GM21786 (cell line): Measurements from ENCODE around the gene HS2ST1.
"Not testable (repeated sequence)": the region's sequence is repeated elsewhere in the genome, so short reads cannot be mapped to it uniquely, and the experiment has no call there.

Experiments used
- ATAC-seq: cut with Tn5 transposase; IDR thresholded peaks from one replicate; pipeline ENCODE4 v1.9.1; 2021; ENCODE audit not compliant: unreplicated experiment

HS2ST1 gene

GRCh38 chr1:86965012-86965826, 50.8 kb downstream of the HS2ST1 start:
- peak; percentile 17 for ATAC-seq

GRCh38 chr1:86965827-86966182, 51.4 kb downstream of the HS2ST1 start:
- peak; percentile 65 for ATAC-seq

- no peak for ATAC-seq
Measured at GRCh38 chr1:86970938-86971337, 56.5 kb downstream of the HS2ST1 start.

- ATAC-seq, result no peak
Measured at GRCh38 chr1:86971778-86972177, 57.3 kb downstream of the HS2ST1 start.

GRCh38 chr1:86972262-86972661, 57.8 kb downstream of the HS2ST1 start:
- no peak for ATAC-seq

- no peak for ATAC-seq
Measured at GRCh38 chr1:86975993-86976550, 61.6 kb downstream of the HS2ST1 start.

- no peak for ATAC-seq
Measured at GRCh38 chr1:86976664-86977063, 62.2 kb downstream of the HS2ST1 start.

- ATAC-seq, result no peak
Measured at GRCh38 chr1:86981482-86982213, 67.2 kb downstream of the HS2ST1 start.

GRCh38 chr1:86983677-86984076, 69.2 kb downstream of the HS2ST1 start:
- not testable (repeated sequence) for ATAC-seq

GRCh38 chr1:86987446-86987845, 73.0 kb downstream of the HS2ST1 start:
- no peak for ATAC-seq

GRCh38 chr1:86988835-86989234, 74.4 kb downstream of the HS2ST1 start:
- ATAC-seq, result no peak

GRCh38 chr1:86989690-86990089, 75.3 kb downstream of the HS2ST1 start:
- not testable (repeated sequence) for ATAC-seq

- ATAC-seq, result no peak
Measured at GRCh38 chr1:86990826-86991225, 76.4 kb downstream of the HS2ST1 start.

- ATAC-seq, result no peak
Measured at GRCh38 chr1:86991549-86992186, 77.2 kb downstream of the HS2ST1 start.

GRCh38 chr1:86992861-86993260, 78.4 kb downstream of the HS2ST1 start:
- no peak for ATAC-seq

- no peak for ATAC-seq
Measured at GRCh38 chr1:86993269-86993985, 79.0 kb downstream of the HS2ST1 start.

- ATAC-seq, result no peak
Measured at GRCh38 chr1:86994061-86994460, 79.6 kb downstream of the HS2ST1 start.

- ATAC-seq, result no peak
Measured at GRCh38 chr1:86997538-86997937, 83.1 kb downstream of the HS2ST1 start.

GRCh38 chr1:86998280-86998679, 83.8 kb downstream of the HS2ST1 start:
- ATAC-seq, result no peak

- no peak for ATAC-seq
Measured at GRCh38 chr1:86998727-86999126, 84.3 kb downstream of the HS2ST1 start.

- ATAC-seq, result no peak
Measured at GRCh38 chr1:87000460-87000859, 86.0 kb downstream of the HS2ST1 start.
